HL-60 (cell line): ENCODE measurements around the gene CTTNBP2NL.
"Not testable (repeated sequence)": the region's sequence is repeated elsewhere in the genome, so short reads cannot be mapped to it uniquely, and the experiment has no call there.

ENCODE experiments used
- DNase-seq, 2 experiments: peaks; one replicate each; pipeline ENCODE4 v3.0.0-alpha.2; 2010 to 2020; ENCODE audit warnings: low read depth in 1 of 2, low spot score in 1 of 2
- H3K27ac ChIP-seq: fragments of 250-450 bp; sonication (Bioruptor Pico); replicated peaks from 2 replicates; pipeline ENCODE4 v1.5.1; 2020; ENCODE audit warnings: mild to moderate bottlenecking, moderate library complexity
- H3K27me3 ChIP-seq: fragments of 250-450 bp; sonication (Bioruptor Pico); 2 replicates; pipeline ENCODE4 v1.5.1; 2021; ENCODE audit warnings: mild to moderate bottlenecking, moderate library complexity; ENCODE audit not compliant: insufficient read depth, poor library complexity, severe bottlenecking
- H3K4me3 ChIP-seq: replicated peaks from 2 replicates; pipeline ENCODE4 v1.5.1; 2011; ENCODE audit warnings: mild to moderate bottlenecking, control low read depth, low read length; ENCODE audit not compliant: insufficient read depth
- GABPA ChIP-seq: IDR thresholded peaks from 2 replicates; pipeline ENCODE4 v1.6.1; 2012; ENCODE audit warnings: low read depth
- POLR2AphosphoS5 ChIP-seq: IDR thresholded peaks from 2 replicates; pipeline ENCODE4 v1.6.1; 2012; ENCODE audit warnings: low read depth
- REST ChIP-seq: IDR thresholded peaks from 2 replicates; pipeline ENCODE4 v1.6.1; 2012; ENCODE audit warnings: low read depth; ENCODE audit not compliant: insufficient replicate concordance
- SPI1 ChIP-seq: IDR thresholded peaks from 2 replicates; pipeline ENCODE4 v1.6.1; 2012; ENCODE audit warnings: low read depth, mild to moderate bottlenecking, borderline replicate concordance
- TF ChIP-seq, protein P1 (sequence below): IDR thresholded peaks from one replicate; pipeline ENCODE4 v1.5.1; 2011; ENCODE audit warnings: low read length, control low read depth, inconsistent platforms; ENCODE audit not compliant: insufficient read depth

Gene CTTNBP2NL

DNA sequence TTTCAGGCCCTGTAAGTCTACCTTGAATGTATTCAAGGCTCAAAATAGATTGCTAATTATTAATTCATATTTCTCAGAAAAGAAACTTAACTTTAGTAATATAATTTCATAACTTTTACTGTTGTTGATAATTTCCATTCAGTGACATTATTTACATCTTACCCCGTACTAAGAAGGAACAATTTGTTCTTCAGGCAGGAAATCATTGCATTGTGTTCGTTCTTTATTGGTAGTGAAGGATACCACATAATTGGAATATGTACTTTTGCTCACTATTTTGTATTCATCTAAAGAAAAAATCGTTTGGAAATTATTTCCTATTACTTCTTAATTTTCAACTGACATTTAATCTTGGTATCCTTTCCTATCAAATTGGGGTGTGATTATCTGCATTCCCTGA is 39.4 kb downstream of the CTTNBP2NL start:
- no peak for TF ChIP-seq REST
- TF ChIP-seq POLR2AphosphoS5, result no peak
- TF ChIP-seq, protein P1, sequence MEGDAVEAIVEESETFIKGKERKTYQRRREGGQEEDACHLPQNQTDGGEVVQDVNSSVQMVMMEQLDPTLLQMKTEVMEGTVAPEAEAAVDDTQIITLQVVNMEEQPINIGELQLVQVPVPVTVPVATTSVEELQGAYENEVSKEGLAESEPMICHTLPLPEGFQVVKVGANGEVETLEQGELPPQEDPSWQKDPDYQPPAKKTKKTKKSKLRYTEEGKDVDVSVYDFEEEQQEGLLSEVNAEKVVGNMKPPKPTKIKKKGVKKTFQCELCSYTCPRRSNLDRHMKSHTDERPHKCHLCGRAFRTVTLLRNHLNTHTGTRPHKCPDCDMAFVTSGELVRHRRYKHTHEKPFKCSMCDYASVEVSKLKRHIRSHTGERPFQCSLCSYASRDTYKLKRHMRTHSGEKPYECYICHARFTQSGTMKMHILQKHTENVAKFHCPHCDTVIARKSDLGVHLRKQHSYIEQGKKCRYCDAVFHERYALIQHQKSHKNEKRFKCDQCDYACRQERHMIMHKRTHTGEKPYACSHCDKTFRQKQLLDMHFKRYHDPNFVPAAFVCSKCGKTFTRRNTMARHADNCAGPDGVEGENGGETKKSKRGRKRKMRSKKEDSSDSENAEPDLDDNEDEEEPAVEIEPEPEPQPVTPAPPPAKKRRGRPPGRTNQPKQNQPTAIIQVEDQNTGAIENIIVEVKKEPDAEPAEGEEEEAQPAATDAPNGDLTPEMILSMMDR, result no peak
- no peak for TF ChIP-seq SPI1
- no peak for TF ChIP-seq GABPA
- no peak overlapping the region for H3K4me3 ChIP-seq
- DNase-seq, result no peak
- H3K27me3 ChIP-seq, result no peaks in the 10 kb centered on the region
- H3K27ac ChIP-seq, result no peak overlapping the region

DNA sequence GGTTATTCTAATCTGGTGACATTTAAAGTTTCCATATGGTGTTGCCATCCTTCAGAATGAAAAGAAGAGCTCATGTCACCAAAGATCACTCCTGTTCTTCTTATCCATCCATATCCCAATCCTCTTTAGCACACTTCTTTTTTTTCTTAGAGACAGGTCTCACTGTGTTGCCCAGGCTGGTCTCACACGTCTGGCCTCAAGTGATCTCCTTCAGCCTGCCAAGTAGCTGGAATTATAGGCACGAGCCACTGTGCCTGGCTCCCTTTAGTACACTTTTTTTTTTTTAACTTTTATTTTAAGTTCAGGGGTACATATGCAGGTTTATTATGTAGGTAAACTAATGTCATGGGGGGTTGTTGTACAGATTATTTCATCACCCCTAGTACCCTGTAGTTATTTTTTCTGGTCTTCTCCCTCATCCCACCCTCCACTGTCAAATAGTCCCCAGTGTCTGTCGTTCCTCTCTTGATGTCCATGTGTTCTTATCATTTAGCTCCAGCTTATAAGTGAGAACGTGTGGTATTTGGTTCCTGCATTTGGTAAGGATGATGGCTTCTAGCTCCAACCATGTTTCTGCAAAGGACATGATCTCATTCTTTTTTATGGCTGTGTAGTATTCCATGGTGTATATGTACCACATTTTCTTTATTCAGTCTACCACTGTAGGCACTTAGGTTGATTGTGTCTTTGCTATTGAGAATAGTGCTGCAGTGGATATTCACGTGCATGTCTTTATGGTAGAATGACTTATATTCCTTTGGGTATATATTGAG is 40.6 kb downstream of the CTTNBP2NL start:
- DNase-seq, result no peak
- Histone ChIP-seq H3K27me3 (no peaks in the 10 kb centered on the region), H3K27ac (no peak overlapping the region), H3K4me3 (no peak overlapping the region)
- TF ChIP-seq GABPA, result no peak
- no peak for TF ChIP-seq POLR2AphosphoS5
- TF ChIP-seq SPI1, result no peak
- TF ChIP-seq, protein P1, result no peak
- TF ChIP-seq REST, result no peak

DNA sequence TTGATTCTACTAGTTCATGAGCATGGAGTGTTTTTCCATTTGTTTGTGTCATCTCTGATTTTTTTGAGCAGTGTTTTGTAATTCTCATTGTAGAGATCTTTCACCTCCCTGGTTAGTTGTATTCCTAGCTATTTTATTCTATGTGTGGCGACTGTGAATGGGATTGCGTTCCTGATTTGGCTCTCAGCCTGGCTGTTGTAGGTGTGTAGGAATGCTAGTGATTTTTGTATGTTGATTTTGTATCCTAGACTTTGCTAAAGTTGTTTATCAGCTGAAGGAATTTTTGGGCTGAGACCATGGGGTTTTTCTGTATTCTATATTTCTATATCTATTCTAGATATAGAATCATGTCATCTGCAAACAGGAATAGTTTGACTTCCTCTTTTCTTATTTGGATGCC is 42.1 kb downstream of the CTTNBP2NL start:
- H3K27ac ChIP-seq, H3K4me3 ChIP-seq, H3K27me3 ChIP-seq, DNase-seq: not testable (repeated sequence)
- TF ChIP-seq SPI1, result peak; percentile 57

DNA sequence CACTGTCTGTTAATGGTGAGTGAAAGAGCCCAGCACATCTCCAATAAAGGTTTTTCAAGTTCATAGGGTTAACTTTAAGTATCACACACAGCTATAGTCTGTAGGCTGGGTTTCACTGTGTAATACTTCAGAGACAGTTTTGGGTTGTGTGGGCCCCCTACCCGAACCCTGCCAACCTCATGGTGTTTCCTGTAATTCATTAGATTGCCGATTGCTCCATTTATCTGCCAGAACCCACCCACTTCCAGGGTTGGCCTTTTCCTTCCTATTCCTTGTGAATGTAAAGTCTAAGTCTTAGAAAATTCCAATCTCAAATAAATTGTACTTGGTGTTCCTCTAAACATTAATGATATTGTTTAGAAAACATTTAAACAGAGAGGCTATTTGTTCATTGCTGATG is 43.6 kb downstream of the CTTNBP2NL start:
- DNase-seq, result no peak
- H3K27ac ChIP-seq, result no peak overlapping the region
- H3K27me3 ChIP-seq, result no peaks in the 10 kb centered on the region
- H3K4me3 ChIP-seq, result no peak overlapping the region
- TF ChIP-seq, protein P1, result no peak
- TF ChIP-seq SPI1, result no peak
- TF ChIP-seq GABPA, result no peak
- TF ChIP-seq POLR2AphosphoS5, result no peak
- no peak for TF ChIP-seq REST
